Pulmonary artery endothelial cell (primary cell): Measurements from ENCODE around the gene CLCF1. TPM values are rescaled to one million over a fixed set of nuclear protein-coding genes. Genes with fewer than 3 reads are reported as not detected.

Experiments
- DNase-seq: peaks from one replicate; pipeline ENCODE4 v3.0.0-alpha.2; 2011; ENCODE audit warnings: low read depth, low spot score
- total RNA-seq: library from RNA; depleted of rRNA; stranded (reverse); fragments of >200 nt; gene quantifications from 2 replicates; pipeline ENCODE4 v1.2.3, GENCODE V29; 2014

CLCF1 gene
- total RNA-seq, 1 donor from 2014 or later = 2.2 TPM

DNA sequence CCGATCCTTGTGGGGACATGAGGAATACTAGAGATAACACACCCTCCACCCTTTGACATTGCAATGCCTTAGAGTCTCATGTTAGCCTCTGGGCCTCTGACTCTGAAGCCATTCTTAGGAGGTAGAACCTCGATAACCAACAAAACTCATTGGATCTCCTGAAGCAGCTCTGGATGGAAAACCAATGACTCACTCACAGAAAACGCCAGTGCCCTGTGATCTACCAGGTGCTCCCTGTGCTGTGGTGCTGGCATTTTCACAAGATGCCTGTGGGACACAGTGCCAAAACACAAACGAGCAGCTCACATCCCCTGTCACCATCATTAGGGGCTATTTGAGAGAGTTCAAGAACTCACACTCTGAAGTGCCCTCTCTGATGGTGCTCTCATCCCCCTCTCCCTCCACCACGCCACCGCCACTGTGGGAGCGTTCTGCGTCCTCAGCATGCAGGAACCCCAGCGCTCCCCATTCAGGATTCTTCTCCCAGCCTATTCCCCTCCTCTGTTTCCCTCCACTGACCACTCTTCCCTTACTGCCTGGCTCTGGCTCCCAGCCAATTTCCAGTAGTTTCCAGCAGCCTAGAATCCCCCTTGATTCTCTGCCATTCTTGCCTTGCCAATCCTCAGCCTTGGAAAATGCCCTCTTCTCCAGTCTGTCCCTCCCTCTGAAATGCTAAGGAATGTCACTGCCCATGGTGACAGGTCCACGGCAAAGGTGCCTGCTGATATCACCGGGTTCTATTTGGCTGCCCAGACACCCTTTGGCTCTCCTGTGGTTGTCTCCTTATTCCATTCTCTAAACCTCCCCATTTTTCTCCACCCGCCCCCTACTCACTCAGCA is 15.3 kb downstream of the CLCF1 start:
- DNase-seq = no peak

DNA sequence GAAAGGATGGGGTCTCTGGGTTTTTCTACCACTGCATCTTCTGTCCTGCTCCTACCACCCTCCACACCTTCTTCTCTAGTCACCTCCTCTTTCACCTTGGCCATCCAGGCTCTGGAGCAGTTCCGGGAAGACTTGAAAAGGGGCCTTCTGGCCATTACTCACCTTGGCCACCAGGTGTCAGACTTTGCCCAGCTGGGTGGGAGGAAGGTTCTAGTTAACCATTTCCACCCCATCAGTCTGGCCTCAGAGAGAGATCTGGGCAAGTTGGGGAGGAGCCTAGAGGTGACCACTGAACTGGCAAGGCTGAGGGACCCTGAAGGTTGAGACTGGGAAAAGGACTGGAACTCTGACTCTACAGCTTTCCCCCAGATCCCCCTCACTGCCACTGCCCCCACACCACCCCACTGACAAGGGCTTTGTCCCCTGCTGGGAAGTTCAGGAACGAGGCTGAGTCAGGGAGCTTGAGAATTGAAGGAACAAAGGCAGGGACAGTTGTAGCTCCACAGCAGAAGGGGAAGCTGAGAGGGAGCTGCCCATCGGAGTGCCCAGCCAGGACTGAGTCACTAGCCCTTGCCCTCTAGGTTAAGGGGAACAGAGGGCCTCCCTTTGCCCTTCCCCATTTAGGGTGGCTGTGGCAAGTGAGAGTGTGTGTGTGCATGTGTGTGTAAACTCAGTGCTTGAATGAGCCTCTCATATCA is 16.4 kb downstream of the CLCF1 start:
- peak; percentile 50 for DNase-seq

DNA sequence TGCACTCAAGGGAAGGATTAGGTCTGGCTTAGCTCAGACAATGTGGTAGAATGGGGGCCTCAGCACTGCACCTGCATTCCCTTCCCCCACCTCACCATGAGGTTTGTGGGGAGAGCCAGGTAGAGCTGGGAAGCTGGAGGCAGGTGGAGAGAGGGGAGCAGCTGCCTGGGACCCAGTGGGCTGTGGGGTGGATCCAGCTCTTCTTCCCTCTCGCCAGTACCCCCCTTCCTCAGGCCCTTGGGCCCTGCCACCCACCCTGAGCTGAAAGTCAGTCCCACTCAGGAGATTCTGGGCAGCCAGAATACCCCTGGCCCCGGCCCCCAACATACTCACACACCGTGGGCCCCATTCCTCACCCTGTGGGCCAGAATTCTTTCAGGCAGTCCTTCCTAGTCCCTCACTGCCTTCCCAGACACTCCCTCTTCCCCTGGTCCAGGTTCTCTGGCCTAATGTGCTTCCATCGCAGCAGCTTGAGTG is 17.0 kb downstream of the CLCF1 start:
- no peak for DNase-seq

GRCh38 chr11:67355794-67356386 is 17.5 kb downstream of the CLCF1 start:
- no peak for DNase-seq

DNA sequence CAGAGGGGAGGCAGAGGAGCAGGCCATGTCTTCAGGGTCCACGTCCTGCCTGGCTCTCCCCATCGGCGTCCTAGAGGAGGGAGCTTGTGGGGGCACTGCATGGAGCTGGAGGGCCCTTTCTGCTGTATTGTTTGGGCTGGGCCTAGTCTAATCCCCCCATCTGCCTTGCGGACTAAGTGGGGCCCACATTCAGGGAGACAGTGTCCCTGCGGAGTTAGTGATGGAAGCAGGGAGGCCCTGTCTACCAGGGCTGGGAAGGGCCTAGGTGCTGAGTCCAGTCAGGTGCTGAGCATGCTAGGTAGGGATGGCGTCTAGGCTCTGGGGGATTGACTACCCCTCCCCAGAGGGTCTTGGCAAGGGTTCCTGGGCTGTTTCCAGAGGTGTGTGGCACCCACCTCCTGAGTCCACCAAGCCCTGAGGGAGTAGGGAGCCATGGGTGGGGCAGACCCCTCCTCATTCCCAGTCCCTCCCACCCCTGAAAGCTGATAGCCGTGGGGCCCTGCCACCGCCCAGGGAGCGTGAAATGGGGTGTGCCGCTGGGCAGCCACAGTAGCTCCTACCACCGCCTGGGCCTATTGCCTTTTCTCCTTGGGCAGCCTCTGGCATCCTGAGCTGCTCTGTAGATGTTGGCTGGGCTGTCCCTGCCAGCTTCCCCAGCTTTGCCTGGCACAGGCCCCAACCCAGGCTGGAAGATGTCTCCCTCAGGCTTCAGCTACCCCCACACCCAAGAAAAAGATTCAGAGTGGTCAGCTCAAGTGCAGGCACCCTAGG is 18.2 kb downstream of the CLCF1 start:
- no peak for DNase-seq

DNA sequence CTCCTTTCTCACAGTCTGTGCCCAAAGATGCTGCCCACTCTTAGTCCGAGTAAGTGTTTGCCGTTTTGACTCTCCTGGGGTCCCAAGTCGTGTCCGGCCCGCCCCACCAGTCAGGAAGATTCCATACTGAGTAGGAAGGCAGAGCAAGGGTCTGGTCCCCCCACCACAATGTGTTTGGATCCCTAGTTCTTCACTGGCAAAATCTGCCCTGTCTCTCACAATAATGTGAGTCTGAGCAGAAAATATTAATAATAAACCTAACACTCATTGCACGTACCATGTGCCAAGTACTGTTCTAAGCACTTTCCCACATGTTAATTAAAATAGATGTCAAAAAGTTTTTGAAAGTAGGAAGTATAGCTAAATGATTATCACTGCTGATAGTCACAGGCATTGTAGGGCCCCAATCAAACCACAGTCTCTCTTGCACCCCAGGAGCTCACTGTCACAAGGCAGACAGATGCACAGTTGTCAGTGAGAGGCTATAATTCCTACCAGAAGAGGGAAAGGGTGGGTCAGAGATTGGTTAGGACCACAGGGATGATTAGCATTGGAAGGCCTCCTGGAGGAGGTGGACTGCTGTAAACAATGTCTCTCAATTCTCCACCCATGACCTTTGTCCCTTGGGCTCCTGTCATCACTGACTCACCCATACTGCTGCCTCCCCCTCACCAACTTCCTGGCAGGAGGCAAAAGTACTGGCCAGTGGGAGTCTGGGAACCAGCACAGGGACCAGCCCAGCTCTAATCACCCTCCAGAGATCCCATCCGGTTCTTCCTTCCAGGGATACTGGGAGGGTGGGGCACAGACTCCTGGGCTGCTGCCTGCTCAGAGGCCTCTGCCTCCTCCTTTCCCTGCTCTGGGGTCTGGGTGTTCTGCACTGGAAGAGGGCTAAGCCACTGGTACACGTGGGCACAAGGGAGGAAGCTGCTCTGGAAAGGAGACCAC is 19.0 kb downstream of the CLCF1 start:
- peak; percentile 82 for DNase-seq

- peak; percentile 83 for DNase-seq
Observed at GRCh38 chr11:67353317-67354074, 19.9 kb downstream of the CLCF1 start, which contains the start of gene POLD4. Gene POLD4, minus strand, starts transcription at chr11:67353546. Its CDS starts 147 bp downstream, at chr11:67353399.

- no peak for DNase-seq
Observed at GRCh38 chr11:67352546-67353316, 20.7 kb downstream of the CLCF1 start.

- no peak for DNase-seq
Observed at GRCh38 chr11:67351275-67352005, 22.0 kb downstream of the CLCF1 start.

GRCh38 chr11:67349928-67350465 is 23.4 kb downstream of the CLCF1 start:
- DNase-seq = no peak

GRCh38 chr11:67349457-67349856 is 23.9 kb downstream of the CLCF1 start:
- no peak for DNase-seq

DNA sequence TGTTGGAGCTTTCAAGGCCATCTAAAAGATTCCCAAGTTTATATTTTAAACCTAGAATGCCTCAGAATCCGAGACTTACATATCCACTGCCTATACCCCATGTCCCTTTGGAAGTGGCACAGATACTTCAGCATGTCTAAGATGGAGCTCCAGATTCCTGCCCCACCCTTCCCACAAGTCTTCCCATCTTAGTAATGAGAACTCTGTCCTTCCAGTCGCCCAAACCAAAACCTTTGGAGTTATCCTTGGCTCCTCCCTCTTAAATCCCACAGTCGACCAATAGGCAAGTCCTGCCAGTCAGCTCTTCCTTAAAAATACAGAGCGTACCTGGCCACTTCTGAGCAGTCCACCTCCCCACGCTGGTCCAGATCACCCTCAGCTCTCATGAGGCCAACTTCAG is 24.4 kb downstream of the CLCF1 start:
- DNase-seq = no peak

DNA sequence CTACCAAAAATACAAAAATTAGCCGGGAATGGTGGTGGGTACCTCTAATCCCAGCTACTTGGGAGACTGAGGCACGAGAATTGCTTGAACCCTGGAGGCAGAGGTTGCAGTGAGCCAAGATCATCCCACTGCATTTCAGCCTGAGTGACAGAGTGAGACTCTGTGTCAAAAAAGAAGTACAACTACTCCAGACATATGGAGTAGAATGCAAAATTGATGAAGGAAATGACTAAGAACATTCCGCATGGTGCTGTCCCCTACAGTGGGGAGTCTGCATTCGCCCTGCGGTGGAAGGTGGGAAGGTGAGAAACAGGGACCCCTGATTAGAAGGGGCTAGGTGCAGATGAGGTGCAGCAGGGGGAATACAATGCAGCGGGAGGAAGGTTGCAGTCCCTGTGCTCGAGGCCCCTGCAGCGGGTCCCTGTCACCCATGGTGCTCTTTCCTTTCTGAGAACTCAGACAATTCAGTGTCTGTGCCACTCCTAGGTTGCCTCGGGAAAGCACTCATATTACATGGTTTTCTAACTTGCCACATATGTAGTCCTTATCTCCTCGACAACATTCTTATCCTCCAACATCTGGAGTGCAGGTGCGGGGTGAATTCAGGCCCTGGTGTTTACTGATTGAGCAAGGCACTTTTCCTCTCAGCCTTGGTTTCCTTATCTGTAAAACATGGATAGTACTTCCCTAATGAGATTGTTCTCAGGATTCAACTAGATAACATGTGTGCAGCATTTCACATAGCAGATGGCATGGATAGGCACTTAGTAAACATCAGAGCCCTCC is 25.2 kb downstream of the CLCF1 start:
- DNase-seq = no peak

GRCh38 chr11:67345920-67346819 is 27.2 kb downstream of the CLCF1 start:
- DNase-seq = no peak

GRCh38 chr11:67345247-67345919 is 28.0 kb downstream of the CLCF1 start:
- DNase-seq = no peak
